SK-N-SH (cell line): Measurements from ENCODE around the gene MDH2. TPM values are rescaled to one million over a fixed set of nuclear protein-coding genes. Genes with fewer than 3 reads are reported as not detected.

Experiments
- CTCF ChIA-PET: fragments of 300-600, 350-600 bp; formaldehyde crosslinking; extraction: SDS; loops from one replicate; lab custom pipeline; 2021; lab: Yijun Ruan, JAX
- POLR2A ChIA-PET: fragments of 350-600 bp; sonication (Branson Sonifier 250); formaldehyde crosslinking; extraction: SDS; loops from one replicate; lab custom pipeline; 2020; ENCODE audit warnings: antibody characterized with exemption, inconsistent platforms; lab: Yijun Ruan, JAX
- DNase-seq: peaks from one replicate; pipeline ENCODE4 v3.0.0; 2012
- H2AFZ ChIP-seq: fragments of 200-600 bp; sonication (generic); 2 replicates; pipeline ENCODE4 v1.8.1; 2016; ENCODE audit warnings: antibody characterized with exemption, mild to moderate bottlenecking, low read depth
- H3F3A ChIP-seq: fragments of 200-600 bp; sonication (generic); replicated peaks from 2 replicates; pipeline ENCODE3; 2016; ENCODE audit warnings: antibody characterized with exemption, mild to moderate bottlenecking; ENCODE audit not compliant: insufficient read depth
- H3K27ac ChIP-seq, 2 experiments: fragments of 200-500 bp in 1 of 2; fragments of 200-600 bp in 1 of 2; sonication (Bioruptor generic) in 1 of 2; sonication (generic), shearing (Covaris generic) in 1 of 2; 2 replicates each; pipeline versions ENCODE4 v1.5.1 to v1.6.1; 2014 to 2016; ENCODE audit warnings: low read depth in 2 of 2, inconsistent platforms in 1 of 2, low read length in 1 of 2, mild to moderate bottlenecking in 1 of 2, mixed read lengths in 1 of 2
- H3K27me3 ChIP-seq: fragments of 200-600 bp; sonication (generic), shearing (Covaris generic); 2 replicates; pipeline ENCODE4 v1.6.1; 2016; ENCODE audit warnings: mixed run types; ENCODE audit not compliant: insufficient read depth
- H3K36me3 ChIP-seq, 2 experiments: fragments of 200-500 bp in 1 of 2; fragments of 200-600 bp in 1 of 2; sonication (Bioruptor generic) in 1 of 2; sonication (generic) in 1 of 2; replicated peaks in 1 of 2; 2 replicates each; pipeline versions ENCODE3 to v1.5.1; 2014 to 2016; ENCODE audit warnings: low read length in 1 of 2, mild to moderate bottlenecking in 1 of 2; ENCODE audit not compliant: insufficient read depth in 2 of 2, control insufficient read depth in 1 of 2
- H3K4me1 ChIP-seq, 2 experiments: fragments of 200-500 bp in 1 of 2; fragments of 200-600 bp in 1 of 2; sonication (Bioruptor generic) in 1 of 2; sonication (generic), shearing (Covaris generic) in 1 of 2; 2 replicates each; pipeline versions ENCODE4 v1.5.1 to v1.6.1; 2014 to 2016; ENCODE audit warnings: low read depth in 1 of 2, low read length in 1 of 2, mixed run types in 1 of 2; ENCODE audit not compliant: insufficient read depth in 2 of 2, control insufficient read depth in 1 of 2
- H3K4me2 ChIP-seq: fragments of 200-600 bp; sonication (generic), shearing (Covaris generic); 2 replicates; pipeline ENCODE4 v1.6.1; 2017; ENCODE audit warnings: mixed run types
- H3K4me3 ChIP-seq, 2 experiments: fragments of 200-500 bp in 1 of 2; fragments of 200-600 bp in 1 of 2; sonication (Bioruptor generic) in 1 of 2; sonication (generic), shearing (Covaris generic) in 1 of 2; 2 replicates each; pipeline versions ENCODE4 v1.5.1 to v1.8.1; 2014 to 2016; ENCODE audit warnings: low read depth in 2 of 2, inconsistent platforms in 1 of 2, low read length in 1 of 2, mild to moderate bottlenecking in 1 of 2, mixed read lengths in 1 of 2, moderate library complexity in 1 of 2
- H3K79me2 ChIP-seq: fragments of 200-600 bp; sonication (generic); 2 replicates; pipeline ENCODE4 v1.8.1; 2017; ENCODE audit warnings: mild to moderate bottlenecking; ENCODE audit not compliant: insufficient read depth
- H3K9ac ChIP-seq: fragments of 200-600 bp; sonication (generic); 2 replicates; pipeline ENCODE4 v1.6.1; 2017; ENCODE audit warnings: mixed run types
- H3K9me2 ChIP-seq: fragments of 200-600 bp; sonication (generic); 2 replicates; pipeline ENCODE4 v1.6.1; 2017; ENCODE audit warnings: mixed run types
- H3K9me3 ChIP-seq: fragments of 200-600 bp; sonication (generic); 2 replicates; pipeline ENCODE4 v1.6.1; 2017; ENCODE audit warnings: mixed run types, mild to moderate bottlenecking, moderate library complexity
- H4K20me1 ChIP-seq: fragments of 200-600 bp; sonication (generic); 2 replicates; pipeline ENCODE4 v1.6.1; 2017; ENCODE audit warnings: mild to moderate bottlenecking, mixed run types; ENCODE audit not compliant: insufficient read depth
- CHD2 ChIP-seq: fragments of 150-350 bp; IDR thresholded peaks from 2 replicates; pipeline ENCODE4 v1.6.1; 2018; ENCODE audit warnings: low read length; ENCODE audit not compliant: partially characterized antibody
- CTCF ChIP-seq: fragments of 200-600 bp; sonication (generic); IDR thresholded peaks from 2 replicates; pipeline ENCODE4 v1.6.1; 2017; ENCODE audit warnings: antibody characterized with exemption, mild to moderate bottlenecking, moderate library complexity
- ELF1 ChIP-seq: IDR thresholded peaks from 2 replicates; pipeline ENCODE4 v1.4.0; 2012
- EP300 ChIP-seq, 2 experiments: IDR thresholded peaks; 2 replicates each; pipeline versions ENCODE4 v1.4.0 to v1.6.1; 2012; ENCODE audit warnings: borderline replicate concordance in 1 of 2, low read depth in 1 of 2, low read length in 1 of 2
- FOXM1 ChIP-seq: IDR thresholded peaks from 2 replicates; pipeline ENCODE4 v1.4.0; 2012; ENCODE audit warnings: low read depth, mild to moderate bottlenecking
- GABPA ChIP-seq: IDR thresholded peaks from 2 replicates; pipeline ENCODE4 v1.4.0; 2012; ENCODE audit warnings: low read depth, mild to moderate bottlenecking
- GATA2 ChIP-seq: sonication (generic); formaldehyde crosslinking; IDR thresholded peaks from 2 replicates; pipeline ENCODE4 v1.5.0; 2020; ENCODE audit warnings: mild to moderate bottlenecking, missing genetic modification reagents
- JUND ChIP-seq: IDR thresholded peaks from 2 replicates; pipeline ENCODE4 v1.4.0; 2012
- NFIC ChIP-seq: IDR thresholded peaks from 2 replicates; pipeline ENCODE4 v1.4.0; 2012; ENCODE audit warnings: borderline replicate concordance
- PBX3 ChIP-seq: IDR thresholded peaks from 2 replicates; pipeline ENCODE4; 2012
- RCOR1 ChIP-seq: fragments of 150-350 bp; IDR thresholded peaks from 2 replicates; pipeline ENCODE4 v1.6.1; 2017; ENCODE audit warnings: antibody characterized with exemption, low read length
- SIN3A ChIP-seq: IDR thresholded peaks from 2 replicates; pipeline ENCODE4 v1.6.1; 2012; ENCODE audit warnings: low read depth, mild to moderate bottlenecking, low read length, moderate library complexity, borderline replicate concordance
- TCF12 ChIP-seq: IDR thresholded peaks from 2 replicates; pipeline ENCODE4 v1.4.0; 2012
- USF1 ChIP-seq: IDR thresholded peaks from 2 replicates; pipeline ENCODE4 v1.4.0; 2012; ENCODE audit warnings: low read depth, borderline replicate concordance
- ZBTB33 ChIP-seq: IDR thresholded peaks from 2 replicates; pipeline ENCODE4 v1.4.0; 2012; ENCODE audit warnings: low read depth, borderline replicate concordance
- WGBS: methylation state at CpG from one replicate; pipeline ENCODE4 v1.1.6; 2017; ENCODE audit warnings: low lambda C conversion rate; 5-methylcytosine and 5-hydroxymethylcytosine counted together
- polyA plus RNA-seq, 3 experiments: library from polyadenylated mRNA; depleted of rRNA; stranded (reverse); fragments of >200 nt; gene quantifications; 2 replicates each; pipeline ENCODE4 v1.2.3, GENCODE V29; 2012

The MDH2 gene
- polyA plus RNA-seq, 1 of the 3 experiments (the other 2 are of a cell fraction): 301 TPM

GRCh38 chr7:76063525-76063924 is 15.6 kb downstream of the MDH2 start:
- no peaks in the 10 kb centered on the region for H3K4me1 ChIP-seq
- H3F3A ChIP-seq: peaks cover 25% of the 10 kb centered on the region
- H3K27me3 ChIP-seq: no peaks in the 10 kb centered on the region
- H2AFZ ChIP-seq: no peak overlapping the region
- peak; percentile 60 for DNase-seq
- no peak overlapping the region for H3K27ac ChIP-seq
- TF ChIP-seq NFIC (peak; percentile 52), TCF12 (no peak)
- H3K9me2 ChIP-seq: no peaks in the 10 kb centered on the region
- 79% methylated on average over 14 of the region's 14 CpGs for WGBS
- H3K9ac ChIP-seq: no peak overlapping the region
- POLR2A ChIA-PET: interaction anchor here (1.3 kb wide), 1 partner anchor 10 kb away, joined by 6 read pairs; no protein-coding TSS in a partner anchor
- H4K20me1 ChIP-seq: 0 out of 2 replicates have a peak, but pooled peaks cover 4% of the 10 kb centered on the region
- H3K9me3 ChIP-seq: no peaks in the 10 kb centered on the region
- CTCF ChIA-PET: interaction anchor here (1.2 kb wide), 1 partner anchor 197 kb away, joined by 6 read pairs; no protein-coding TSS in a partner anchor
- H3K4me2 ChIP-seq: no peak overlapping the region
- peaks cover 55 to 83% of the 10 kb centered on the region in 2 experiments for H3K36me3 ChIP-seq
- no peak overlapping the region for H3K4me3 ChIP-seq
- H3K79me2 ChIP-seq: no peaks in the 10 kb centered on the region

- Histone ChIP-seq H3K27ac (no peak overlapping the region), H3F3A (peaks cover 31% of the 10 kb centered on the region), H3K27me3 (no peaks in the 10 kb centered on the region), H3K79me2 (no peaks in the 10 kb centered on the region), H3K4me2 (no peak overlapping the region), H3K4me3 (no peak overlapping the region), H3K4me1 (no peaks in the 10 kb centered on the region), H3K9me2 (no peaks in the 10 kb centered on the region), H2AFZ (no peak overlapping the region), H3K9me3 (no peaks in the 10 kb centered on the region), H3K36me3 (peaks cover 46 to 74% of the 10 kb centered on the region in 2 experiments), H4K20me1 (0 out of 2 replicates have a peak, but pooled peaks cover 4% of the 10 kb centered on the region), H3K9ac (no peak overlapping the region)
- WGBS: 96% methylated on average over 13 of the region's 24 CpGs
- peak; percentile 32 for DNase-seq
- ChIA-PET CTCF (no interaction called here), POLR2A (interaction anchor here (1.3 kb wide), 1 partner anchor 11 kb away, joined by 6 read pairs; no protein-coding TSS in a partner anchor)
- TF ChIP-seq CHD2 (no peak), GABPA (no peak), ZBTB33 (no peak), GATA2 (CRISPR knock-in tag) (no peak), CTCF (no peak), USF1 (no peak), PBX3 (no peak), ELF1 (no peak), JUND (no peak), EP300 (IDR thresholded peaks at IDR 0.05; ENCODE audit: borderline replicate concordance in 1 of 2, low read depth in 1 of 2, low read length in 1 of 2) (no peak), FOXM1 (no peak), RCOR1 (no peak), SIN3A (no peak)
- TF ChIP-seq, all 33 proteins: peak for 0
These were observed 16.5 kb downstream of the MDH2 start for GRCh38 chr7:76064208-76064970.
